ENCODE data around the gene NEURL3. TPM values are rescaled to one million over a fixed set of nuclear protein-coding genes. Genes with fewer than 3 reads are reported as not detected.

Gene NEURL3
- total and polyA plus RNA-seq, 3 donors from 2014 or later = 0.78 to 1.7 (median 1.3) TPM

GRCh38 chr2:96549466-96549785, 44.3 kb upstream of the NEURL3 start:
- H3K27ac ChIP-seq = no peak overlapping the region
- no peak for TF ChIP-seq POLR2A (IDR thresholded peaks at IDR 0.05)
- TF ChIP-seq CTCF (IDR thresholded peaks at IDR 0.05) = no peak
- peaks cover 5% of the 10 kb centered on the region for H3K4me1 ChIP-seq
- no peak for DNase-seq
- H3K9me3 ChIP-seq = no peaks in the 10 kb centered on the region
- H3K36me3 ChIP-seq (ENCODE audit: low read depth, missing control alignments) = no peaks in the 10 kb centered on the region
- WGBS, 2 donors = 70 to 84% methylated on average over 2 to 4 of the region's 4 CpGs
- no peak overlapping the region for H3K4me3 ChIP-seq
- intact Hi-C loops (cut with DNase I; ENCODE audit: low total_unique reads) = no loop called here
- no peaks in the 10 kb centered on the region for H3K27me3 ChIP-seq

GRCh38 chr2:96548558-96549465, 43.7 kb upstream of the NEURL3 start:
- DNase-seq = no peak
- no peak overlapping the region for H3K4me3 ChIP-seq
- intact Hi-C loops (cut with DNase I; ENCODE audit: low total_unique reads) = no loop called here
- no peaks in the 10 kb centered on the region for H3K9me3 ChIP-seq
- no peak for TF ChIP-seq POLR2A (IDR thresholded peaks at IDR 0.05)
- no peak for TF ChIP-seq CTCF (IDR thresholded peaks at IDR 0.05)
- no peaks in the 10 kb centered on the region for H3K36me3 ChIP-seq (ENCODE audit: low read depth, missing control alignments)
- no peak overlapping the region for H3K27ac ChIP-seq
- 86% methylated on average over 21 to 24 of the region's 24 CpGs for WGBS, 2 donors
- H3K27me3 ChIP-seq = no peaks in the 10 kb centered on the region
- H3K4me1 ChIP-seq = no peaks in the 10 kb centered on the region

DNA sequence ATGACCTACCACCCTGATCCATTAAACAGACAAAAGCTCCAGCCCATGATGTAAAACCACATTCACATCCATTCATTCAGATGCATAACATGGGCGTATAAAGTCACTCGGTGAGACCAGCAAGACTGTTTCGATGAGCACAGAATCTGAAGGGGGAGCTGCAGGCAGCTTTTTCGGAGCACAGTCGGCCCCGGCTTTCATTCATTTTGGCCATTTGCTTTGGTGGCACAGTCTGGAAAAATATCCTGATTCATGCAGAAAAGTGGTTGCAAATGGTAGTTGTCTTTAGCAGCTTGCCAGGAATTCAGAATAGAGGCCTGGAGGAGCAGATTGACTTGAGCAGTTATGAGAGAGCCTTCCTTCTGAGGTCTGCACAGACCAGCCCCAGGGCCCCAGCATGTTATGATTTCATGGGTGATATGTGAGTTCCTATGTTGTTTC, 42.6 kb upstream of the NEURL3 start:
- DNase-seq = no peak
- WGBS, 2 donors = 85 to 86% methylated on average over 6 of the region's 6 CpGs
- Histone ChIP-seq H3K36me3 (ENCODE audit: low read depth, missing control alignments) (no peaks in the 10 kb centered on the region), H3K4me3 (no peak overlapping the region), H3K9me3 (no peaks in the 10 kb centered on the region), H3K27me3 (no peaks in the 10 kb centered on the region), H3K27ac (no peak overlapping the region), H3K4me1 (no peaks in the 10 kb centered on the region)
- intact Hi-C loops (cut with DNase I; ENCODE audit: low total_unique reads) = no loop called here
- TF ChIP-seq POLR2A (IDR thresholded peaks at IDR 0.05) = no peak
- TF ChIP-seq CTCF (IDR thresholded peaks at IDR 0.05) = no peak

GRCh38 chr2:96547203-96547641, 42.1 kb upstream of the NEURL3 start:
- WGBS, 2 donors = 90 to 95% methylated on average over 6 to 7 of the region's 7 CpGs
- intact Hi-C loops (cut with DNase I; ENCODE audit: low total_unique reads) = no loop called here

More at GRCh38 chr2:96547203-96547641, 42.1 kb upstream of the NEURL3 start:
- no peaks in the 10 kb centered on the region for H3K9me3 ChIP-seq
- no peaks in the 10 kb centered on the region for H3K36me3 ChIP-seq (ENCODE audit: low read depth, missing control alignments)
- H3K27ac ChIP-seq = no peak overlapping the region
- H3K4me3 ChIP-seq = no peak overlapping the region
- H3K4me1 ChIP-seq = no peaks in the 10 kb centered on the region
- TF ChIP-seq CTCF (IDR thresholded peaks at IDR 0.05) (no peak), POLR2A (IDR thresholded peaks at IDR 0.05) (no peak)
- H3K27me3 ChIP-seq = no peaks in the 10 kb centered on the region
- DNase-seq = no peak

Measured in testis (tissue), 3 donors.